SK-N-MC (cell line): Measurements from ENCODE around the gene COG2.

Experiments used
- EZH2 ChIP-seq: fragments of 200-600 bp; sonication (generic); IDR thresholded peaks from one replicate; pipeline ENCODE4 v1.6.1; 2017; ENCODE audit warnings: antibody characterized with exemption
- POLR2AphosphoS5 ChIP-seq: IDR thresholded peaks from 2 replicates; pipeline ENCODE4 v1.6.1; 2012; ENCODE audit warnings: mild to moderate bottlenecking, low read depth, low read length, borderline replicate concordance

DNA sequence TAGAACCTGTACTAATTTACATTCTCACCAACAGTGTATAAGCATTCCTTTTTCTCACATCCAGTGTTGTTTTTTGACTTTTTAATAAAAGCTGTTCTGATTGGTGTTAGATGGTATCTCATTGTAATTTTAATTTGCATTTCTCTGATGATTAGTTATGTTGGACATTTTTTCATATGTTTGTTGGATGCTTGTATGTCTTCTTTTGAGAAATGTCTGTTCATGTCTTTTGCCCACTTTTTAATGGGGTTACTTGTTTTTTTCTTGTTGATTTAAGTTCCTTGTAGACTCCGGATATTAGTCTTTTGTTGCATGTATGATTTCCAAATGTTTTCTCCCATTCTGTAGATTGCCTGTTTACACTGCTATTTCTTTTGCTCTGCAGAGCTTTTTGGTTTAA is 8.0 kb downstream of the COG2 start:
- no peak for TF ChIP-seq POLR2AphosphoS5
- TF ChIP-seq EZH2: no peak
